Measurements from ENCODE around the gene TP53AIP1. TPM values are rescaled to one million over a fixed set of nuclear protein-coding genes. Genes with fewer than 3 reads are reported as not detected.

The TP53AIP1 gene
- total and polyA plus RNA-seq, 2 experiments from 2014 or later: 0.07 TPM; not detected in 1

- no peak overlapping the region for H3K4me3 Mint-ChIP-seq
- ATAC-seq: peak; percentile 4; the same call in 1 of the 3 replicates
- DNase-seq (ENCODE audit: low spot score): peak; percentile 53
- peaks cover 18% of the 10 kb centered on the region; the same call in 1 of the 2 replicates for H3K4me1 ChIP-seq (ENCODE audit: insufficient read depth)
- no peak overlapping the region for H3K27ac Mint-ChIP-seq
- no peaks in the 10 kb centered on the region; the same call in 1 of the 3 replicates for H3K9me3 Mint-ChIP-seq
- H3K36me3 ChIP-seq (ENCODE audit: insufficient read depth): no peaks in the 10 kb centered on the region; the same call in 1 of the 2 replicates
- H3K27ac ChIP-seq (ENCODE audit: low read depth): no peak overlapping the region
- peaks cover 13% of the 10 kb centered on the region; the same call in 1 of the 2 replicates for H4K20me1 ChIP-seq (replicated peaks; ENCODE audit: insufficient read depth)
- H3K4me2 ChIP-seq: no peak overlapping the region
- peaks cover 57% of the 10 kb centered on the region for H3K27me3 Mint-ChIP-seq (ENCODE audit: insufficient read depth, low read depth, poor library complexity)
- H3K4me3 ChIP-seq: no peak overlapping the region
- H3K27me3 ChIP-seq (ENCODE audit: insufficient read depth): peaks cover 62% of the 10 kb centered on the region
- no peaks in the 10 kb centered on the region for H3K36me3 Mint-ChIP-seq (ENCODE audit: low read depth)
- H2AFZ ChIP-seq: no peak overlapping the region
- H3K9me2 ChIP-seq (ENCODE audit: insufficient read depth): no peaks in the 10 kb centered on the region
- H3K4me1 Mint-ChIP-seq: peaks cover 30% of the 10 kb centered on the region
- no peaks in the 10 kb centered on the region for H3K79me2 ChIP-seq (replicated peaks; ENCODE audit: insufficient read depth)
- H3F3A ChIP-seq (replicated peaks; ENCODE audit: low read depth): no peaks in the 10 kb centered on the region
- TF ChIP-seq ETS1 (IDR thresholded peaks at IDR 0.05) (no peak), NANOG (IDR thresholded peaks at IDR 0.05; ENCODE audit: borderline replicate concordance) (no peak), ZNF331 (CRISPR knock-in tag; IDR thresholded peaks at IDR 0.05; ENCODE audit: low read depth) (no peak), EZH2phosphoT487 (IDR thresholded peaks at IDR 0.05; ENCODE audit: unreplicated experiment) (no peak)
- TF ChIP-seq, protein P1, sequence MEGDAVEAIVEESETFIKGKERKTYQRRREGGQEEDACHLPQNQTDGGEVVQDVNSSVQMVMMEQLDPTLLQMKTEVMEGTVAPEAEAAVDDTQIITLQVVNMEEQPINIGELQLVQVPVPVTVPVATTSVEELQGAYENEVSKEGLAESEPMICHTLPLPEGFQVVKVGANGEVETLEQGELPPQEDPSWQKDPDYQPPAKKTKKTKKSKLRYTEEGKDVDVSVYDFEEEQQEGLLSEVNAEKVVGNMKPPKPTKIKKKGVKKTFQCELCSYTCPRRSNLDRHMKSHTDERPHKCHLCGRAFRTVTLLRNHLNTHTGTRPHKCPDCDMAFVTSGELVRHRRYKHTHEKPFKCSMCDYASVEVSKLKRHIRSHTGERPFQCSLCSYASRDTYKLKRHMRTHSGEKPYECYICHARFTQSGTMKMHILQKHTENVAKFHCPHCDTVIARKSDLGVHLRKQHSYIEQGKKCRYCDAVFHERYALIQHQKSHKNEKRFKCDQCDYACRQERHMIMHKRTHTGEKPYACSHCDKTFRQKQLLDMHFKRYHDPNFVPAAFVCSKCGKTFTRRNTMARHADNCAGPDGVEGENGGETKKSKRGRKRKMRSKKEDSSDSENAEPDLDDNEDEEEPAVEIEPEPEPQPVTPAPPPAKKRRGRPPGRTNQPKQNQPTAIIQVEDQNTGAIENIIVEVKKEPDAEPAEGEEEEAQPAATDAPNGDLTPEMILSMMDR (conservative IDR thresholded peaks at IDR 0.05; ENCODE audit: low read depth in 2 of 2): peak; percentile 35 to 61; a peak in 2 of 4 replicates
These were observed 56.1 kb downstream of the TP53AIP1 start for GRCh38 chr11:128886406-128887124.

Other genes starting within 250 kb of the TP53AIP1 start
- 0.12 and 0.21 TPM in 2 replicates for gene FLI1, start 248.8 kb downstream of the TP53AIP1 start, total RNA-seq (2014; rRNA removed; shearing (Covaris generic))
- 0.16 and 0.31 TPM in 2 replicates for gene FLI1, start 248.8 kb downstream of the TP53AIP1 start, polyA plus RNA-seq (2016; fragmentation: Nextera tagmentation; extraction: Ambion mirVana)
- gene KCNJ1, start 75.6 kb downstream of the TP53AIP1 start, total RNA-seq (2014; rRNA removed; shearing (Covaris generic)): not detected in 2 replicates
- gene KCNJ1, start 75.6 kb downstream of the TP53AIP1 start, polyA plus RNA-seq (2016; fragmentation: Nextera tagmentation; extraction: Ambion mirVana): 0.16 and 0.42 TPM in 2 replicates
- not detected in 2 replicates for gene KCNJ5, start 51.5 kb downstream of the TP53AIP1 start, total RNA-seq (2014; rRNA removed; shearing (Covaris generic))
- gene KCNJ5, start 51.5 kb downstream of the TP53AIP1 start, polyA plus RNA-seq (2016; fragmentation: Nextera tagmentation; extraction: Ambion mirVana): not detected in 2 replicates
- gene ARHGAP32, start 249.5 kb upstream of the TP53AIP1 start, total RNA-seq (2014; rRNA removed; shearing (Covaris generic)): 15.3 and 17.2 TPM in 2 replicates
- gene ARHGAP32, start 249.5 kb upstream of the TP53AIP1 start, polyA plus RNA-seq (2016; fragmentation: Nextera tagmentation; extraction: Ambion mirVana): 3.4 and 3.9 TPM in 2 replicates

Data from GM23338 (cell line).